C4-2B (cell line): ENCODE data around the gene TNNT3.

Source experiments
- H3K27ac ChIP-seq: fragments of 450-650 bp; 2 replicates; pipeline ENCODE4 v1.5.1; 2017
- CTCF ChIP-seq: fragments of 450-650 bp; conservative IDR thresholded peaks from 2 replicates; pipeline ENCODE4 v1.5.1; 2017; ENCODE audit warnings: mild to moderate bottlenecking
- ZFX ChIP-seq: fragments of 450-650 bp; IDR thresholded peaks from 2 replicates; pipeline ENCODE4 v1.6.1; 2017

The TNNT3 gene

GRCh38 chr11:1929621-1930461 lies 10.3 kb downstream of the TNNT3 start:
- TF ChIP-seq ZFX (no peak), CTCF (no peak)
- H3K27ac ChIP-seq, result no peak overlapping the region

GRCh38 chr11:1930462-1930830 lies 10.9 kb downstream of the TNNT3 start:
- TF ChIP-seq CTCF, result no peak
- TF ChIP-seq ZFX, result no peak
- no peak overlapping the region for H3K27ac ChIP-seq

GRCh38 chr11:1931341-1932104 lies 12.0 kb downstream of the TNNT3 start:
- H3K27ac ChIP-seq, result no peak overlapping the region
- TF ChIP-seq ZFX (no peak), CTCF (no peak)

GRCh38 chr11:1932105-1932480 lies 12.6 kb downstream of the TNNT3 start:
- no peak for TF ChIP-seq ZFX
- TF ChIP-seq CTCF, result no peak
- H3K27ac ChIP-seq, result no peak overlapping the region

GRCh38 chr11:1932681-1933080 lies 13.2 kb downstream of the TNNT3 start:
- no peak for TF ChIP-seq CTCF
- no peak for TF ChIP-seq ZFX
- H3K27ac ChIP-seq, result no peak overlapping the region

- TF ChIP-seq CTCF (no peak), ZFX (no peak)
- H3K27ac ChIP-seq, result no peak overlapping the region
Measured at GRCh38 chr11:1933416-1934334, 14.2 kb downstream of the TNNT3 start.
